ENCODE results near the gene GRM7. TPM values are rescaled to one million over a fixed set of nuclear protein-coding genes. Genes with fewer than 3 reads are reported as not detected.
A peak's percentile ranks its signal among the peaks of the same experiment; 100 is the strongest.

Gene GRM7
- total RNA-seq, 2 experiments from 2014 or later, result not detected

GRCh38 chr3:7536510-7536909 lies 675.6 kb downstream of the GRM7 start:
- H3K9me3 Mint-ChIP-seq (ENCODE audit: low read depth), result no peaks in the 10 kb centered on the region
- no peak overlapping the region for H3K27ac Mint-ChIP-seq
- intact Hi-C loops (cut with DNase I, micrococcal nuclease), result no loop called here
- POLR2A ChIA-PET, result no interaction called here
- H3K27me3 Mint-ChIP-seq, result peaks cover 2% of the 10 kb centered on the region
- ATAC-seq, result no peak
- H3K4me1 Mint-ChIP-seq, result no peaks in the 10 kb centered on the region
- H3K4me3 Mint-ChIP-seq, result no peak overlapping the region
- CTCF ChIA-PET, result no interaction called here
- H3K36me3 Mint-ChIP-seq (ENCODE audit: low read depth), result no peaks in the 10 kb centered on the region
- DNase-seq, result no peak

GRCh38 chr3:7536921-7537320 lies 676.0 kb downstream of the GRM7 start:
- ChIA-PET POLR2A (no interaction called here), CTCF (no interaction called here)
- ATAC-seq (no peak), DNase-seq (no peak)
- H3K36me3 Mint-ChIP-seq (ENCODE audit: low read depth), result no peaks in the 10 kb centered on the region
- intact Hi-C loops (cut with DNase I, micrococcal nuclease), result no loop called here
- peaks cover 2% of the 10 kb centered on the region for H3K27me3 Mint-ChIP-seq
- no peaks in the 10 kb centered on the region for H3K9me3 Mint-ChIP-seq (ENCODE audit: low read depth)
- no peaks in the 10 kb centered on the region for H3K4me1 Mint-ChIP-seq
- no peak overlapping the region for H3K27ac Mint-ChIP-seq
- H3K4me3 Mint-ChIP-seq, result no peak overlapping the region

- no peak overlapping the region for H3K4me3 Mint-ChIP-seq
- CTCF ChIA-PET, result no interaction called here
- intact Hi-C loops (cut with DNase I, micrococcal nuclease), result no loop called here
- DNase-seq (no peak), ATAC-seq (no peak)
- no peaks in the 10 kb centered on the region for H3K36me3 Mint-ChIP-seq (ENCODE audit: low read depth)
- H3K27me3 Mint-ChIP-seq, result peaks cover 2% of the 10 kb centered on the region
- H3K9me3 Mint-ChIP-seq (ENCODE audit: low read depth), result no peaks in the 10 kb centered on the region
- H3K4me1 Mint-ChIP-seq, result no peaks in the 10 kb centered on the region
- H3K27ac Mint-ChIP-seq, result no peak overlapping the region
- POLR2A ChIA-PET, result no interaction called here
Observed at GRCh38 chr3:7543294-7543880, 682.5 kb downstream of the GRM7 start.

- H3K4me3 Mint-ChIP-seq, result no peak overlapping the region
- POLR2A ChIA-PET, result no interaction called here
- intact Hi-C loops (cut with DNase I, micrococcal nuclease), result no loop called here
- no peak for ATAC-seq
- H3K4me1 Mint-ChIP-seq, result no peaks in the 10 kb centered on the region
- H3K27me3 Mint-ChIP-seq, result peaks cover 2% of the 10 kb centered on the region
- no peaks in the 10 kb centered on the region for H3K36me3 Mint-ChIP-seq (ENCODE audit: low read depth)
- no peak for DNase-seq
- H3K27ac Mint-ChIP-seq, result no peak overlapping the region
- H3K9me3 Mint-ChIP-seq (ENCODE audit: low read depth), result no peaks in the 10 kb centered on the region
- CTCF ChIA-PET, result no interaction called here
Observed at GRCh38 chr3:7545334-7545733, 684.4 kb downstream of the GRM7 start.

GRCh38 chr3:7546253-7546652 lies 685.3 kb downstream of the GRM7 start:
- no peak for DNase-seq
- ChIA-PET POLR2A (no interaction called here), CTCF (no interaction called here)
- Mint-ChIP-seq H3K27ac (no peak overlapping the region), H3K4me3 (no peak overlapping the region), H3K27me3 (peaks cover 2% of the 10 kb centered on the region), H3K36me3 (ENCODE audit: low read depth) (no peaks in the 10 kb centered on the region), H3K9me3 (ENCODE audit: low read depth) (no peaks in the 10 kb centered on the region), H3K4me1 (no peaks in the 10 kb centered on the region)
- intact Hi-C loops (cut with DNase I, micrococcal nuclease), result no loop called here
- ATAC-seq, result no peak

- ATAC-seq (no peak), DNase-seq (no peak)
- H3K27ac Mint-ChIP-seq, result no peak overlapping the region
- no peak overlapping the region for H3K4me3 Mint-ChIP-seq
- H3K9me3 Mint-ChIP-seq (ENCODE audit: low read depth), result peaks cover 5% of the 10 kb centered on the region
- intact Hi-C loops (cut with DNase I, micrococcal nuclease), result no loop called here
- H3K36me3 Mint-ChIP-seq (ENCODE audit: low read depth), result no peaks in the 10 kb centered on the region
- ChIA-PET CTCF (no interaction called here), POLR2A (no interaction called here)
- peaks cover 1% of the 10 kb centered on the region for H3K27me3 Mint-ChIP-seq
- H3K4me1 Mint-ChIP-seq, result no peaks in the 10 kb centered on the region
Observed at GRCh38 chr3:7547826-7548225, 686.9 kb downstream of the GRM7 start.

- POLR2A ChIA-PET, result no interaction called here
- Mint-ChIP-seq H3K27ac (no peak overlapping the region), H3K4me1 (no peaks in the 10 kb centered on the region), H3K36me3 (ENCODE audit: low read depth) (no peaks in the 10 kb centered on the region), H3K9me3 (ENCODE audit: low read depth) (no peaks in the 10 kb centered on the region), H3K4me3 (no peak overlapping the region), H3K27me3 (no peaks in the 10 kb centered on the region)
- CTCF ChIA-PET, result no interaction called here
- ATAC-seq (no peak), DNase-seq (peak; percentile 5)
- intact Hi-C loops (cut with DNase I, micrococcal nuclease), result no loop called here
Observed at GRCh38 chr3:7562892-7563291, 702.0 kb downstream of the GRM7 start.

- peaks cover 9% of the 10 kb centered on the region for H3K9me3 Mint-ChIP-seq (ENCODE audit: low read depth)
- H3K27me3 Mint-ChIP-seq, result no peaks in the 10 kb centered on the region
- CTCF ChIA-PET, result no interaction called here
- no peak for DNase-seq
- no peak overlapping the region for H3K4me3 Mint-ChIP-seq
- POLR2A ChIA-PET, result no interaction called here
- H3K36me3 Mint-ChIP-seq (ENCODE audit: low read depth), result no peaks in the 10 kb centered on the region
- ATAC-seq, result no peak
- H3K27ac Mint-ChIP-seq, result no peak overlapping the region
- intact Hi-C loops (cut with DNase I, micrococcal nuclease), result no loop called here
- no peaks in the 10 kb centered on the region for H3K4me1 Mint-ChIP-seq
Observed at GRCh38 chr3:7565574-7565973, 704.7 kb downstream of the GRM7 start.

GRCh38 chr3:7567160-7567559 lies 706.2 kb downstream of the GRM7 start:
- Mint-ChIP-seq H3K9me3 (ENCODE audit: low read depth) (peaks cover 15% of the 10 kb centered on the region), H3K36me3 (ENCODE audit: low read depth) (no peaks in the 10 kb centered on the region), H3K4me3 (no peak overlapping the region), H3K4me1 (no peaks in the 10 kb centered on the region), H3K27me3 (peaks cover 2% of the 10 kb centered on the region), H3K27ac (no peak overlapping the region)
- CTCF ChIA-PET, result interaction anchor here (0.7 kb wide), 1 partner anchor 540 kb away, joined by 3 read pairs; no protein-coding TSS in a partner anchor
- no peak for ATAC-seq
- intact Hi-C loops (cut with DNase I, micrococcal nuclease), result no loop called here
- no peak for DNase-seq
- POLR2A ChIA-PET, result no interaction called here

GRCh38 chr3:7568526-7569184 lies 707.7 kb downstream of the GRM7 start:
- DNase-seq (no peak), ATAC-seq (no peak)
- Mint-ChIP-seq H3K4me1 (no peaks in the 10 kb centered on the region), H3K9me3 (ENCODE audit: low read depth) (peaks cover 15% of the 10 kb centered on the region), H3K4me3 (no peak overlapping the region), H3K27ac (no peak overlapping the region), H3K27me3 (peaks cover 2% of the 10 kb centered on the region), H3K36me3 (ENCODE audit: low read depth) (no peaks in the 10 kb centered on the region)
- ChIA-PET CTCF (no interaction called here), POLR2A (no interaction called here)
- intact Hi-C loops (cut with DNase I, micrococcal nuclease), result no loop called here

- ChIA-PET CTCF (interaction anchor here (0.7 kb wide), 1 partner anchor 55 kb away, joined by 4 read pairs; no protein-coding TSS in a partner anchor), POLR2A (no interaction called here)
- Mint-ChIP-seq H3K27ac (no peak overlapping the region), H3K36me3 (ENCODE audit: low read depth) (no peaks in the 10 kb centered on the region), H3K9me3 (ENCODE audit: low read depth) (peaks cover 14% of the 10 kb centered on the region), H3K4me3 (no peak overlapping the region), H3K27me3 (peaks cover 4% of the 10 kb centered on the region), H3K4me1 (no peaks in the 10 kb centered on the region)
- no peak for ATAC-seq
- intact Hi-C loops (cut with DNase I, micrococcal nuclease), result no loop called here
- no peak for DNase-seq
Observed at GRCh38 chr3:7573330-7573729, 712.4 kb downstream of the GRM7 start.

- H3K4me1 Mint-ChIP-seq, result no peaks in the 10 kb centered on the region
- DNase-seq (no peak), ATAC-seq (no peak)
- ChIA-PET CTCF (no interaction called here), POLR2A (no interaction called here)
- no peak overlapping the region for H3K4me3 Mint-ChIP-seq
- H3K9me3 Mint-ChIP-seq (ENCODE audit: low read depth), result peaks cover 13% of the 10 kb centered on the region
- H3K27ac Mint-ChIP-seq, result no peak overlapping the region
- intact Hi-C loops (cut with DNase I, micrococcal nuclease), result no loop called here
- peaks cover 4% of the 10 kb centered on the region for H3K27me3 Mint-ChIP-seq
- H3K36me3 Mint-ChIP-seq (ENCODE audit: low read depth), result no peaks in the 10 kb centered on the region
Observed at GRCh38 chr3:7574435-7574834, 713.5 kb downstream of the GRM7 start.
